ENCODE results near the gene ZNF253. TPM values are rescaled to one million over a fixed set of nuclear protein-coding genes. Genes with fewer than 3 reads are reported as not detected.
A peak's percentile ranks its signal among the peaks of the same experiment; 100 is the strongest.
"Not testable (repeated sequence)": the region's sequence is repeated elsewhere in the genome, so short reads cannot be mapped to it uniquely, and the experiment has no call there.

The ZNF253 gene
- total and polyA plus RNA-seq, 8 donors: 2.4 to 32.1 (median 7.4) TPM

DNA sequence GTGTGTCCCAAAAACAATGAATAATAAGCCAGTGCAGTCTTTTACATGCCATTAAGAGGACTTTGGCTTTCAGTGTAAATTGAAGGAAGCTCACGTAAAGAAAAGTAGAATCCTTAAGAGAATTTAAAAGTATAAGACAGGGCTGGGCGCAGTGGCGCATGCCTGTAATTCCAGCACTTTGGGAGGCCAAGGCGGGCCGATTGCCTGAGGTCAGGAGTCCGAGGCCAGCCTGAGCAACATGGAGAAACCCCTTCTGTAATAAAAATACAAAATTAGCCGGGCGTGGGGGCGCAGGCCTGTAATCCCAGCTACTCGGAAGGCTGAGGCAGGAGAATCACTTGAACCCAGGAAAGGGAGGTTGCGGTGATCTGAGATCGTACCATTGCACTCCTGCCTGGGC lies 17.9 kb upstream of the ZNF253 start:
- 93 to 97% (median 95%) methylated on average over 12 of the region's 12 CpGs for WGBS, 5 donors
- H3K27me3 ChIP-seq: no peaks in the 10 kb centered on the region
- intact Hi-C loops (cut with DNase I; ENCODE audit: low total_unique reads): no loop called here
- H3K4me3 ChIP-seq: no peak overlapping the region
- peaks cover 0 to 44% (median 21%) of the 10 kb centered on the region in 4 donors for H3K9me3 ChIP-seq
- no peak for DNase-seq
- TF ChIP-seq, protein P1, sequence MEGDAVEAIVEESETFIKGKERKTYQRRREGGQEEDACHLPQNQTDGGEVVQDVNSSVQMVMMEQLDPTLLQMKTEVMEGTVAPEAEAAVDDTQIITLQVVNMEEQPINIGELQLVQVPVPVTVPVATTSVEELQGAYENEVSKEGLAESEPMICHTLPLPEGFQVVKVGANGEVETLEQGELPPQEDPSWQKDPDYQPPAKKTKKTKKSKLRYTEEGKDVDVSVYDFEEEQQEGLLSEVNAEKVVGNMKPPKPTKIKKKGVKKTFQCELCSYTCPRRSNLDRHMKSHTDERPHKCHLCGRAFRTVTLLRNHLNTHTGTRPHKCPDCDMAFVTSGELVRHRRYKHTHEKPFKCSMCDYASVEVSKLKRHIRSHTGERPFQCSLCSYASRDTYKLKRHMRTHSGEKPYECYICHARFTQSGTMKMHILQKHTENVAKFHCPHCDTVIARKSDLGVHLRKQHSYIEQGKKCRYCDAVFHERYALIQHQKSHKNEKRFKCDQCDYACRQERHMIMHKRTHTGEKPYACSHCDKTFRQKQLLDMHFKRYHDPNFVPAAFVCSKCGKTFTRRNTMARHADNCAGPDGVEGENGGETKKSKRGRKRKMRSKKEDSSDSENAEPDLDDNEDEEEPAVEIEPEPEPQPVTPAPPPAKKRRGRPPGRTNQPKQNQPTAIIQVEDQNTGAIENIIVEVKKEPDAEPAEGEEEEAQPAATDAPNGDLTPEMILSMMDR (IDR thresholded peaks at IDR 0.05): no peak
- no peak for TF ChIP-seq POLR2A (IDR thresholded peaks at IDR 0.05)
- TF ChIP-seq POLR2AphosphoS5 (IDR thresholded peaks at IDR 0.05): no peak
- no peak for TF ChIP-seq EP300 (IDR thresholded peaks at IDR 0.05)
- no peaks in the 10 kb centered on the region for H3K36me3 ChIP-seq
- H3K27ac ChIP-seq: no peak overlapping the region
- H3K4me1 ChIP-seq: no peaks in the 10 kb centered on the region

DNA sequence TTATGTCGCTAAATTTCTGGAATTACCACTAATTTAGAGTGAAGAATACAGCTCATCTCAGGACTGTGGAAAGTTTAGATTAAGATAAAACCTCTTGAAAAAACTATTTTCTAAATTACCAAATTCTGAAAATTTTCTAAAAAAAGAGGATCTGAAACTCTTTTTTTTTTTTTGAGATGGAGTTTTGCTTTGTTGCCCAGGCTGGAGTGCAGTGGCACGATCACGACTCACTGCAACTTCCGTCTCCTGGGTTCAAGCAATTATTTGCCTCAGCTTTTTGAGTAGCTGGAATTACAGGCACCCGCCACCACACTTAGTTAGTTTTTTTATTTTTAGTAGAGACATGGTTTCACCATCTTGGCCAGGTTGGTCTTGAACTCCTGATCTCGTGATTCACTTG lies 16.6 kb upstream of the ZNF253 start:
- no peak overlapping the region for H3K27ac ChIP-seq
- no peak for TF ChIP-seq POLR2AphosphoS5 (IDR thresholded peaks at IDR 0.05)
- TF ChIP-seq, protein P1 (IDR thresholded peaks at IDR 0.05): no peak
- no peak for TF ChIP-seq POLR2A (IDR thresholded peaks at IDR 0.05)
- no peak for TF ChIP-seq EP300 (IDR thresholded peaks at IDR 0.05)
- peaks cover 0 to 34% (median 15%) of the 10 kb centered on the region in 4 donors for H3K9me3 ChIP-seq
- DNase-seq: no peak
- no peaks in the 10 kb centered on the region for H3K27me3 ChIP-seq
- no peaks in the 10 kb centered on the region for H3K4me1 ChIP-seq
- intact Hi-C loops (cut with DNase I; ENCODE audit: low total_unique reads): no loop called here
- H3K36me3 ChIP-seq: no peaks in the 10 kb centered on the region
- no peak overlapping the region for H3K4me3 ChIP-seq
- 90 to 95% (median 92%) methylated on average over 6 of the region's 6 CpGs for WGBS, 5 donors

- H3K36me3 ChIP-seq; H3K4me1 ChIP-seq; H3K4me3 ChIP-seq; H3K27ac ChIP-seq; H3K27me3 ChIP-seq; intact Hi-C loops (cut with DNase I; ENCODE audit: low total_unique reads); DNase-seq: not testable (repeated sequence)
- WGBS, 5 donors: 71 to 84% (median 78%) methylated on average over 2 of the region's 2 CpGs
- peaks cover 0 to 24% (median 8%) of the 10 kb centered on the region in 4 donors for H3K9me3 ChIP-seq
Observed at GRCh38 chr19:19851740-19852139, 13.9 kb upstream of the ZNF253 start.

- no peak for DNase-seq
- Histone ChIP-seq H3K27me3 (peaks cover 0 to 17% (median 11%) of the 10 kb centered on the region in 3 donors), H3K27ac (no peak overlapping the region), H3K4me1 (peaks cover 0 to 6% (median 0%) of the 10 kb centered on the region in 4 donors), H3K36me3 (no peaks in the 10 kb centered on the region), H3K9me3 (peaks cover 0 to 19% (median 6%) of the 10 kb centered on the region in 4 donors), H3K4me3 (no peak overlapping the region)
- 87 to 96% (median 93%) methylated on average over 2 of the region's 2 CpGs for WGBS, 5 donors
- intact Hi-C loops (cut with DNase I; ENCODE audit: low total_unique reads): no loop called here
- TF ChIP-seq EP300 (IDR thresholded peaks at IDR 0.05) (no peak), POLR2AphosphoS5 (IDR thresholded peaks at IDR 0.05) (no peak), POLR2A (IDR thresholded peaks at IDR 0.05) (no peak)
- TF ChIP-seq, protein P1 (IDR thresholded peaks at IDR 0.05): no peak
Observed at GRCh38 chr19:19858751-19859150, 6.9 kb upstream of the ZNF253 start.

DNA sequence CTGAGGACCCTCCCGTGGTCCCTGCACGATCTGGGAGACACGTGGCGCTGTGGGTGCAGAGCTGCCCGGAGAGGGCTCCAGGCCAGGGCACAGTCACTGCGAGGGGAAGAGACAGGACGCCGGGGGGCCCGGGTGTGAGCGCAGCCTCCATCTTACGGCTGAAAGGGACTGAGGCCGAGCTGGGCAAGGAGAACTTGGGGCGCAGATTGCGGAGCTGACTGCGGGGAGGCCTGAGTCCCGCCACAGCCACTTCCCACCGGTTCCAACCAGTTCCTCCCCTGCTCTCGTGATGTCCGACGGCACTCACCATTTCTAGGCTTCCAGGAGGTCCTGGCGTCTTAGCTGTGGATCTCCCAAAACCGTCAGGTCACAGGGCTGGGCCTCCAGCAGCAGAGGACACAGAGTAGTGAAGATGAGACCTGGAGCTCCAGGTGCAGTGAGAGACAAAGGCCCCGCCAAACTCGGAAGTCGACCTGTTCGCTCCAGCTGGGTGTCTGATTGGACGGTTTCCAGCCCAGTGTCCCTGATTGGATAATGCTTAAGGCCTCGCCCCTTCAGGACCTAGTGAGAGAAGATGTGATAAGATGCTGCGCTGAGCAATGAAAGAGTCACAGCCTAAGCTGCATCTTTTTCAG lies 4.8 kb upstream of the ZNF253 start:
- DNase-seq: peak in 1 of 2 donors; percentile 89
- Histone ChIP-seq H3K4me3 (peak overlapping the region; percentile 2 to 25 (median 18)), H3K27me3 (peaks cover 0 to 17% (median 11%) of the 10 kb centered on the region in 3 donors), H3K9me3 (peaks cover 0 to 13% (median 5%) of the 10 kb centered on the region in 4 donors), H3K36me3 (no peaks in the 10 kb centered on the region), H3K4me1 (peaks cover 0 to 9% (median 3%) of the 10 kb centered on the region in 4 donors), H3K27ac (no peak overlapping the region)
- whole genome bisulfite sequencing, 5 donors: 14 to 26% (median 15%) methylated on average over 19 to 29 of the region's 29 CpGs
- intact Hi-C loops (cut with DNase I; ENCODE audit: low total_unique reads): no loop called here
- TF ChIP-seq, protein P1 (IDR thresholded peaks at IDR 0.05): no peak
- TF ChIP-seq POLR2AphosphoS5 (IDR thresholded peaks at IDR 0.05) (no peak), POLR2A (IDR thresholded peaks at IDR 0.05) (no peak), EP300 (IDR thresholded peaks at IDR 0.05) (no peak)

All from stomach (tissue), 9 donors.